ENCODE results near the gene BMP7.

DNA sequence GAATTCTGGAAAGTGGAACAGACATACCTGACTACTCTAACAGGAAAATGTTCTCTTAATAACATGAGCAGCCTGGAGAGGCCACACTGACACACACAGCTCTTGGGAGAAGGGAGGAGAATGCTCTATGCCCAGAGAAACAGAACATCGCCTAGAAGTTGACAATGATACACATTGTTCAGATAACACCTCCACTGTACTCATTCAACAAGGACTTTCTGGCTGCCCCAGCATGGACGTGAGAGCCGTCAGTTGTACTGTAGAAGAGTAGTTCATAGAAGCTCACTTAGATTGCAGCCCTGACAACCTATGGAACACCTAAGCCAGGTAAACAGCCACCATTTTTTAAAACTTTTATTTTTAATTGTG lies 28.9 kb downstream of the BMP7 start:
- TF ChIP-seq EP300 (IDR thresholded peaks at IDR 0.05) (no peak), POLR2A (IDR thresholded peaks at IDR 0.05; ENCODE audit: low read depth) (no peak), POLR2AphosphoS5 (IDR thresholded peaks at IDR 0.05) (no peak)
- TF ChIP-seq, protein P1, sequence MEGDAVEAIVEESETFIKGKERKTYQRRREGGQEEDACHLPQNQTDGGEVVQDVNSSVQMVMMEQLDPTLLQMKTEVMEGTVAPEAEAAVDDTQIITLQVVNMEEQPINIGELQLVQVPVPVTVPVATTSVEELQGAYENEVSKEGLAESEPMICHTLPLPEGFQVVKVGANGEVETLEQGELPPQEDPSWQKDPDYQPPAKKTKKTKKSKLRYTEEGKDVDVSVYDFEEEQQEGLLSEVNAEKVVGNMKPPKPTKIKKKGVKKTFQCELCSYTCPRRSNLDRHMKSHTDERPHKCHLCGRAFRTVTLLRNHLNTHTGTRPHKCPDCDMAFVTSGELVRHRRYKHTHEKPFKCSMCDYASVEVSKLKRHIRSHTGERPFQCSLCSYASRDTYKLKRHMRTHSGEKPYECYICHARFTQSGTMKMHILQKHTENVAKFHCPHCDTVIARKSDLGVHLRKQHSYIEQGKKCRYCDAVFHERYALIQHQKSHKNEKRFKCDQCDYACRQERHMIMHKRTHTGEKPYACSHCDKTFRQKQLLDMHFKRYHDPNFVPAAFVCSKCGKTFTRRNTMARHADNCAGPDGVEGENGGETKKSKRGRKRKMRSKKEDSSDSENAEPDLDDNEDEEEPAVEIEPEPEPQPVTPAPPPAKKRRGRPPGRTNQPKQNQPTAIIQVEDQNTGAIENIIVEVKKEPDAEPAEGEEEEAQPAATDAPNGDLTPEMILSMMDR (IDR thresholded peaks at IDR 0.05): no peak
